NB4 (cell line): ENCODE results near the gene ARHGAP25.

Experiments used
- DNase-seq: peaks from one replicate; pipeline ENCODE4 v3.0.0; 2010; ENCODE audit warnings: low read depth
- H3K4me3 ChIP-seq: one replicate; pipeline ENCODE4 v1.5.1; 2011; ENCODE audit warnings: mild to moderate bottlenecking, low read depth, low read length, moderate library complexity
- CTCF ChIP-seq: IDR thresholded peaks from one replicate; pipeline ENCODE4 v1.5.1; 2012; ENCODE audit warnings: low read depth, low read length
- MYC ChIP-seq: IDR thresholded peaks from 2 replicates; pipeline ENCODE4 v1.6.1; 2011; ENCODE audit warnings: low read depth, low read length
- POLR2A ChIP-seq: IDR thresholded peaks from 2 replicates; pipeline ENCODE4 v1.6.1; 2011; ENCODE audit warnings: mild to moderate bottlenecking; ENCODE audit not compliant: insufficient read length; ENCODE audit errors: extremely low read depth
- TF ChIP-seq, protein P1 (sequence below): IDR thresholded peaks from 2 replicates; pipeline ENCODE4 v1.6.1; 2011; ENCODE audit warnings: low read depth, low read length

The ARHGAP25 gene

GRCh38 chr2:68776124-68776523 lies 41.5 kb downstream of the ARHGAP25 start:
- peak overlapping the region; percentile 69 for H3K4me3 ChIP-seq
- peak; percentile 69 for DNase-seq
- TF ChIP-seq CTCF (peak; percentile 36), POLR2A (no peak), MYC (no peak)
- TF ChIP-seq, protein P1, sequence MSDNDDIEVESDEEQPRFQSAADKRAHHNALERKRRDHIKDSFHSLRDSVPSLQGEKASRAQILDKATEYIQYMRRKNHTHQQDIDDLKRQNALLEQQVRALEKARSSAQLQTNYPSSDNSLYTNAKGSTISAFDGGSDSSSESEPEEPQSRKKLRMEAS = no peak

DNA sequence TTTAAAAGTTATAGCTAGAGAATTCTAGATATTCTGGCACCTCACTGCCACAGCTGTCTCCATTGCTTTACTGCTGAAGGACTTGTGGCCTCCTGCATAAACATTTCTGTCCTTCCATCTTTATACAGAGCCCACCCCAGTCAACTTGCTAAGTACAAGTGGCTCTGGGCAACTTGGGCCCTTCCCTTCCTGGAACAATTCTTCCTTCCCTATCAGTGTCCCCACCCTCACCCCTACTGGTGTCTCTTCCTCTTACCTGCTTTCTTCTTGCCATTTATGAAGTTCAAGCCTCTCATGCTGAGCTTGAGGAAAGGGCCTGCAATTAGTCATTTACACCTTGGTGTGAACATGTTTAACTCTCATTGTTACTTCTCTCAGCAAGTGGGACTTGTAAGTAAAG lies 45.0 kb downstream of the ARHGAP25 start:
- DNase-seq = no peak
- no peak overlapping the region for H3K4me3 ChIP-seq
- TF ChIP-seq, protein P1 = no peak
- TF ChIP-seq POLR2A = no peak
- no peak for TF ChIP-seq MYC
- TF ChIP-seq CTCF = no peak

DNA sequence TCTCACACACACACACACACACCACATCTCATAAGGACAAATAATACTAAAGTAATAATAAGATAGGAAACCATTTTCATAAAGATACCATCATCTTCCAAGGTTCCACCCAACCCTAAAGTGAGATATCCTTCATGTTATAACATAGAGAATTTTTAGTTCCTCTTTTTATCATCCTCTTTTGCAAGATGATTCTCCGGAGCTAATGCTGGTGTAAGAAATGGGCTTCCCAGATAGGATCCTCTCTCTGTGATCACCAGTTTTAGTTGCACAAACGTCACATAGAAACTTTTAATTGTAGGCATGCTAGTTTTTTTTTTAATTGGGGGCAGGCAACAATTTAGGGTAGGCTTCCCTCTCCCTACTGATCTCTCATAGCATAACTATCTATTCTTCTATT lies 49.6 kb downstream of the ARHGAP25 start:
- H3K4me3 ChIP-seq = no peak overlapping the region
- DNase-seq = peak; percentile 71
- TF ChIP-seq POLR2A = no peak
- TF ChIP-seq, protein P1 = no peak
- no peak for TF ChIP-seq CTCF
- no peak for TF ChIP-seq MYC

DNA sequence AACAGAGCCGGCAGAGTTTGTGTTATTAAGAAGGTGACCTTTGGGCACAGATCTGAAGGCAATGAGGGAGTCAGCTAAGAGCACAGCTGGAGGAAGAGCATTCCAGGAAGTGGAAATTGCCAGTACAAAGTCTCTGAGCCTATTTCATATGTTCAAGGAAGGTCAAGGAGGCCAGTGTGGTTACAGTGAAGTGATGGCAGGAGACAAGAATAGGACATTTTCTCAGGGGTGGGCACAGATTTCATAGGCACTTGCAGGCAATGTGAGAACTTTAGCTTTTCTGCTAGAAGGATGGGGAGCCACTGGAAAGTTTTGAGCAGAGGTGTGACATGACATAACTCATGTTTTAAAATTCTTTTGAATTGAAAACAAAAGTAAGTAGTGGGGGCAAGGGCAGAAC lies 50.3 kb downstream of the ARHGAP25 start:
- DNase-seq = no peak
- no peak overlapping the region for H3K4me3 ChIP-seq
- TF ChIP-seq, protein P1 = no peak
- TF ChIP-seq MYC = no peak

GRCh38 chr2:68787356-68787755 lies 52.7 kb downstream of the ARHGAP25 start:
- H3K4me3 ChIP-seq = no peak overlapping the region
- no peak for TF ChIP-seq POLR2A
- no peak for TF ChIP-seq CTCF
- TF ChIP-seq MYC = no peak
- TF ChIP-seq, protein P1 = no peak

GRCh38 chr2:68789603-68790002 lies 55.0 kb downstream of the ARHGAP25 start:
- DNase-seq = no peak
- no peak overlapping the region for H3K4me3 ChIP-seq
- no peak for TF ChIP-seq POLR2A
- TF ChIP-seq MYC = no peak
- TF ChIP-seq, protein P1 = no peak
- TF ChIP-seq CTCF = no peak

More at GRCh38 chr2:68787356-68787755, 52.7 kb downstream of the ARHGAP25 start:
- no peak for DNase-seq
